T-helper 1 cell treated with Interleukin-12 subunit alpha and Interleukin-12 subunit beta and Interleukin-4 antibody, amounts not matched to agents 30 μg/mL and 1 μg/mL, for 36 hours (primary cell): ENCODE data around the gene OARD1.

Experiments
- H3K27ac Mint-ChIP-seq: one replicate; pipeline ENCODE4 v1.8.0; 2021; ENCODE audit warnings: mild to moderate bottlenecking, mixed read lengths
- H3K27me3 Mint-ChIP-seq: one replicate; pipeline ENCODE4 v1.8.0; 2021; ENCODE audit warnings: low read depth, mixed read lengths
- H3K36me3 Mint-ChIP-seq: one replicate; pipeline ENCODE4 v1.8.0; 2021; ENCODE audit warnings: low read depth, mixed read lengths
- H3K4me1 Mint-ChIP-seq: one replicate; pipeline ENCODE4 v1.8.0; 2021; ENCODE audit warnings: low read depth, mixed read lengths
- H3K4me3 Mint-ChIP-seq: one replicate; pipeline ENCODE4 v1.8.0; 2021; ENCODE audit warnings: mild to moderate bottlenecking, moderate library complexity, mixed read lengths
- H3K9me3 Mint-ChIP-seq: one replicate; pipeline ENCODE4 v1.8.0; 2021; ENCODE audit warnings: mixed read lengths

Gene OARD1

GRCh38 chr6:41083072-41083471 lies 10.9 kb upstream of the OARD1 start:
- Mint-ChIP-seq H3K9me3 (no peaks in the 10 kb centered on the region), H3K36me3 (peaks cover 46% of the 10 kb centered on the region)

GRCh38 chr6:41080621-41081020 lies 8.5 kb upstream of the OARD1 start:
- peaks cover 34% of the 10 kb centered on the region for H3K36me3 Mint-ChIP-seq
- H3K9me3 Mint-ChIP-seq: no peaks in the 10 kb centered on the region
- peak overlapping the region; percentile 71 for H3K4me3 Mint-ChIP-seq
- peaks cover 50% of the 10 kb centered on the region for H3K4me1 Mint-ChIP-seq
- H3K27me3 Mint-ChIP-seq: no peaks in the 10 kb centered on the region
- H3K27ac Mint-ChIP-seq: peak overlapping the region; percentile 87

More at GRCh38 chr6:41083072-41083471, 10.9 kb upstream of the OARD1 start:
- Mint-ChIP-seq H3K27ac (no peak overlapping the region), H3K4me3 (no peak overlapping the region), H3K4me1 (peaks cover 43% of the 10 kb centered on the region), H3K27me3 (no peaks in the 10 kb centered on the region)

GRCh38 chr6:41079080-41079479 lies 6.9 kb upstream of the OARD1 start:
- Mint-ChIP-seq H3K36me3 (peaks cover 37% of the 10 kb centered on the region), H3K9me3 (no peaks in the 10 kb centered on the region), H3K4me3 (no peak overlapping the region), H3K27me3 (no peaks in the 10 kb centered on the region), H3K4me1 (peaks cover 65% of the 10 kb centered on the region), H3K27ac (no peak overlapping the region)

- H3K36me3 Mint-ChIP-seq: peaks cover 33% of the 10 kb centered on the region
- no peaks in the 10 kb centered on the region for H3K27me3 Mint-ChIP-seq
- H3K27ac Mint-ChIP-seq: no peak overlapping the region
- H3K4me1 Mint-ChIP-seq: peaks cover 60% of the 10 kb centered on the region
- H3K4me3 Mint-ChIP-seq: no peak overlapping the region
- H3K9me3 Mint-ChIP-seq: no peaks in the 10 kb centered on the region
Measured at GRCh38 chr6:41078101-41078500, 5.9 kb upstream of the OARD1 start.

GRCh38 chr6:41077536-41077935 lies 5.4 kb upstream of the OARD1 start:
- Mint-ChIP-seq H3K9me3 (no peaks in the 10 kb centered on the region), H3K36me3 (peaks cover 30% of the 10 kb centered on the region), H3K4me1 (peaks cover 55% of the 10 kb centered on the region), H3K4me3 (no peak overlapping the region), H3K27me3 (no peaks in the 10 kb centered on the region), H3K27ac (no peak overlapping the region)

GRCh38 chr6:41075651-41076626 lies 3.8 kb upstream of the OARD1 start:
- H3K27me3 Mint-ChIP-seq: no peaks in the 10 kb centered on the region
- H3K4me3 Mint-ChIP-seq: peak overlapping the region; percentile 94
- peak overlapping the region; percentile 34 for H3K27ac Mint-ChIP-seq
- H3K4me1 Mint-ChIP-seq: peaks cover 49% of the 10 kb centered on the region
- no peaks in the 10 kb centered on the region for H3K9me3 Mint-ChIP-seq
- peaks cover 32% of the 10 kb centered on the region for H3K36me3 Mint-ChIP-seq

GRCh38 chr6:41074692-41075436 lies 2.7 kb upstream of the OARD1 start:
- no peaks in the 10 kb centered on the region for H3K9me3 Mint-ChIP-seq
- H3K36me3 Mint-ChIP-seq: peaks cover 33% of the 10 kb centered on the region
- no peaks in the 10 kb centered on the region for H3K27me3 Mint-ChIP-seq
- peak overlapping the region; percentile 94 for H3K4me3 Mint-ChIP-seq
- H3K4me1 Mint-ChIP-seq: peaks cover 48% of the 10 kb centered on the region
- H3K27ac Mint-ChIP-seq: peak overlapping the region; percentile 97

- no peaks in the 10 kb centered on the region for H3K27me3 Mint-ChIP-seq
- H3K27ac Mint-ChIP-seq: peak overlapping the region; percentile 97
- H3K36me3 Mint-ChIP-seq: peaks cover 36% of the 10 kb centered on the region
- peak overlapping the region; percentile 94 for H3K4me3 Mint-ChIP-seq
- no peaks in the 10 kb centered on the region for H3K9me3 Mint-ChIP-seq
- peaks cover 50% of the 10 kb centered on the region for H3K4me1 Mint-ChIP-seq
Measured at GRCh38 chr6:41073968-41074691, 2.0 kb upstream of the OARD1 start.

- peaks cover 47% of the 10 kb centered on the region for H3K4me1 Mint-ChIP-seq
- no peaks in the 10 kb centered on the region for H3K9me3 Mint-ChIP-seq
Measured at GRCh38 chr6:41073203-41073967, 1.2 kb upstream of the OARD1 start.

GRCh38 chr6:41072836-41073202 lies 663 bp upstream of the OARD1 start, which contains the start of gene NFYA:
NFYA (plus strand) TSS chr6:41072974; CDS start chr6:41079090, 6,116 bp downstream.
- Mint-ChIP-seq H3K4me3 (peak within 1 kb of the TSS; percentile 94), H3K4me1 (peaks cover 50% of the 10 kb centered on the region), H3K36me3 (peaks cover 34% of the 10 kb centered on the region), H3K27ac (peak within 1 kb of the TSS; percentile 99), H3K9me3 (no peaks in the 10 kb centered on the region), H3K27me3 (no peaks in the 10 kb centered on the region)

More at GRCh38 chr6:41073203-41073967, 1.2 kb upstream of the OARD1 start:
- peak overlapping the region; percentile 94 for H3K4me3 Mint-ChIP-seq
- H3K27ac Mint-ChIP-seq: peak overlapping the region; percentile 97
- peaks cover 32% of the 10 kb centered on the region for H3K36me3 Mint-ChIP-seq
- no peaks in the 10 kb centered on the region for H3K27me3 Mint-ChIP-seq

GRCh38 chr6:41071501-41071922 lies 644 bp downstream of the OARD1 start:
- Mint-ChIP-seq H3K4me3 (peak overlapping the region; percentile 94), H3K36me3 (peaks cover 46% of the 10 kb centered on the region), H3K9me3 (no peaks in the 10 kb centered on the region), H3K4me1 (peaks cover 55% of the 10 kb centered on the region), H3K27me3 (no peaks in the 10 kb centered on the region), H3K27ac (peak overlapping the region; percentile 99)

GRCh38 chr6:41066867-41067304 lies 5.3 kb downstream of the OARD1 start:
- H3K9me3 Mint-ChIP-seq: no peaks in the 10 kb centered on the region
- no peak overlapping the region for H3K4me3 Mint-ChIP-seq
- peaks cover 35% of the 10 kb centered on the region for H3K4me1 Mint-ChIP-seq
- no peaks in the 10 kb centered on the region for H3K27me3 Mint-ChIP-seq
- peaks cover 47% of the 10 kb centered on the region for H3K36me3 Mint-ChIP-seq
- no peak overlapping the region for H3K27ac Mint-ChIP-seq

GRCh38 chr6:41065550-41066026 lies 6.6 kb downstream of the OARD1 start:
- Mint-ChIP-seq H3K36me3 (peaks cover 43% of the 10 kb centered on the region), H3K27me3 (no peaks in the 10 kb centered on the region), H3K4me3 (no peak overlapping the region), H3K4me1 (peaks cover 29% of the 10 kb centered on the region), H3K9me3 (no peaks in the 10 kb centered on the region), H3K27ac (no peak overlapping the region)
